ENCODE data around the gene CLCA4.

CLCA4 gene

DNA sequence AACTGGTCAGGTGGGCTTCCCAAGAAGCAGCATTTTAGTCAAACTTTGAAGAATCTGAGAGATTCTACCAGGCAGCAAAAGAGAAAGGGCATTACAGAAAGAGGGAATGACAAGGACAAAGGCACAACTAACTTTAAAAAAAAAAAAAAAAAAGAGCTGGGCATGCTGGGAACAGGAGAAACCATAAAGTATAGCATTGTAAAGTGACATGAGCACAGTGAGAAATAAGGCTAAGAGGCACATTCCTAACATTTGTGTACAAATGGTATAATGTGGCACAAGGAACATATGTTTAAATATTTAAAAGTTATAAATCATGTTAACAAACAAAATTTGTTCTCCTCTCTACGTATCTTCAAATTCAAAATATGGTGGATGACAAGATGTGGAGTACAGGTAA, 69.6 kb downstream of the CLCA4 start:
- Histone ChIP-seq H3K79me1 (ENCODE audit: low read length) (no peaks in the 10 kb centered on the region), H3K4me2 (ENCODE audit: low read length) (no peak overlapping the region), H3K14ac (ENCODE audit: low read length) (no peak overlapping the region), H3K9me3 (ENCODE audit: insufficient read depth, low read depth, low read length) (peaks cover 8% of the 10 kb centered on the region), H2AK5ac (ENCODE audit: low read length) (no peak overlapping the region), H4K12ac (ENCODE audit: low read depth, low read length) (no peak overlapping the region), H3K9ac (ENCODE audit: low read length) (no peak overlapping the region), H2AFZ (ENCODE audit: insufficient read depth, low read length, poor library complexity) (no peak overlapping the region), H3K4me1 (ENCODE audit: control insufficient read depth in 1 of 2, insufficient read depth in 2 of 2, low read length in 2 of 2) (peaks cover 2% of the 10 kb centered on the region in 2 experiments), H3K27ac (ENCODE audit: low read depth, low read length) (no peak overlapping the region), H3K4me3 (ENCODE audit: low read depth, low read length) (no peak overlapping the region), H2BK120ac (ENCODE audit: insufficient read depth, low read length, poor library complexity) (no peak overlapping the region), H3K18ac (ENCODE audit: low read length) (no peak overlapping the region), H3K23ac (ENCODE audit: low read length) (no peak overlapping the region), H3K36me3 (ENCODE audit: control insufficient read depth in 1 of 2, insufficient read depth in 2 of 2, low read length in 2 of 2) (no peaks in the 10 kb centered on the region), H3K79me2 (ENCODE audit: control insufficient read depth, insufficient read depth, low read length, poor library complexity) (no peaks in the 10 kb centered on the region), H3K27me3 (ENCODE audit: insufficient read depth, low read length) (no peaks in the 10 kb centered on the region), H2BK5ac (ENCODE audit: low read depth, low read length, poor library complexity) (no peak overlapping the region), H3K4ac (ENCODE audit: low read depth, low read length) (no peak overlapping the region), H2BK12ac (ENCODE audit: low read length) (no peak overlapping the region), H4K91ac (ENCODE audit: low read depth, low read length) (no peak overlapping the region), H4K8ac (ENCODE audit: low read depth, low read length) (no peak overlapping the region)
- DNase-seq: no peak
- WGBS (ENCODE audit: extremely low coverage, insufficient coverage, insufficient read length): no CpG with 5 or more reads among the region's 1 CpG

- Histone ChIP-seq H2AK5ac (ENCODE audit: low read length) (no peak overlapping the region), H2BK120ac (ENCODE audit: insufficient read depth, low read length, poor library complexity) (no peak overlapping the region), H3K4me1 (ENCODE audit: control insufficient read depth in 1 of 2, insufficient read depth in 2 of 2, low read length in 2 of 2) (peaks cover 2% of the 10 kb centered on the region in 2 experiments), H3K4me2 (ENCODE audit: low read length) (no peak overlapping the region), H3K36me3 (ENCODE audit: control insufficient read depth in 1 of 2, insufficient read depth in 2 of 2, low read length in 2 of 2) (no peaks in the 10 kb centered on the region), H3K23ac (ENCODE audit: low read length) (no peak overlapping the region), H3K79me1 (ENCODE audit: low read length) (no peaks in the 10 kb centered on the region), H3K9ac (ENCODE audit: low read length) (no peak overlapping the region), H3K27me3 (ENCODE audit: insufficient read depth, low read length) (no peaks in the 10 kb centered on the region), H4K8ac (ENCODE audit: low read depth, low read length) (no peak overlapping the region), H3K4me3 (ENCODE audit: low read depth, low read length) (no peak overlapping the region), H3K27ac (ENCODE audit: low read depth, low read length) (no peak overlapping the region), H2AFZ (ENCODE audit: insufficient read depth, low read length, poor library complexity) (no peak overlapping the region), H4K91ac (ENCODE audit: low read depth, low read length) (no peak overlapping the region), H3K18ac (ENCODE audit: low read length) (no peak overlapping the region), H3K14ac (ENCODE audit: low read length) (no peak overlapping the region), H2BK12ac (ENCODE audit: low read length) (no peak overlapping the region), H3K4ac (ENCODE audit: low read depth, low read length) (no peak overlapping the region), H3K9me3 (ENCODE audit: insufficient read depth, low read depth, low read length) (peaks cover 8% of the 10 kb centered on the region), H4K12ac (ENCODE audit: low read depth, low read length) (no peak overlapping the region), H2BK5ac (ENCODE audit: low read depth, low read length, poor library complexity) (no peak overlapping the region), H3K79me2 (ENCODE audit: control insufficient read depth, insufficient read depth, low read length, poor library complexity) (no peaks in the 10 kb centered on the region)
- DNase-seq: no peak
- no CpG with 5 or more reads among the region's 1 CpG for WGBS (ENCODE audit: extremely low coverage, insufficient coverage, insufficient read length)
Observed at GRCh38 chr1:86616871-86617270, 70.0 kb downstream of the CLCA4 start.

DNA sequence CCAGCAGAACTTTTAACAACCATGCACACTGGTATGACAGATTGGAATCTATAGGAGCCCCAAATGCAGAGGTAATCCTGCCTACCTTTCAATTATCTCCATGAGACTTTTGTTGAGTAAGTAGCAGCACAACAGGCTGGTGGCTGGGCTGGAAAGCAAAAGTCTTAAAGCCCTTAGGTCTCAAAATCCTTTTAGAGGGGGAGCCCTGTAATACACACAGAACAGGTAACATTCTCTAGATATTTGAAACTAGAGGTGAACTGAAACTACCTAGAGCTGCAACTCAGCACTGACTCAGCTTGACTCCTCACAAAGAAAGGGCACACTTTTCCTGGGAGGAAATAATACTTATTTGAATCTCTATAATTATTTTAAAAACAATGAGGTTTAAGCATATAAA, 71.5 kb downstream of the CLCA4 start:
- H3K27ac ChIP-seq (ENCODE audit: low read depth, low read length): no peak overlapping the region
- no peak overlapping the region for H2BK12ac ChIP-seq (ENCODE audit: low read length)
- no peak overlapping the region for H3K18ac ChIP-seq (ENCODE audit: low read length)
- no peak overlapping the region for H3K4me2 ChIP-seq (ENCODE audit: low read length)
- no peaks in the 10 kb centered on the region for H3K27me3 ChIP-seq (ENCODE audit: insufficient read depth, low read length)
- no peak overlapping the region for H2BK120ac ChIP-seq (ENCODE audit: insufficient read depth, low read length, poor library complexity)
- H3K4ac ChIP-seq (ENCODE audit: low read depth, low read length): no peak overlapping the region
- H4K12ac ChIP-seq (ENCODE audit: low read depth, low read length): no peak overlapping the region
- H2AK5ac ChIP-seq (ENCODE audit: low read length): no peak overlapping the region
- no peak overlapping the region for H4K91ac ChIP-seq (ENCODE audit: low read depth, low read length)
- H2BK5ac ChIP-seq (ENCODE audit: low read depth, low read length, poor library complexity): no peak overlapping the region
- no peak overlapping the region for H3K4me3 ChIP-seq (ENCODE audit: low read depth, low read length)
- DNase-seq: no peak
- peaks cover 8% of the 10 kb centered on the region for H3K9me3 ChIP-seq (ENCODE audit: insufficient read depth, low read depth, low read length)
- no peaks in the 10 kb centered on the region for H3K36me3 ChIP-seq (ENCODE audit: control insufficient read depth in 1 of 2, insufficient read depth in 2 of 2, low read length in 2 of 2)
- H3K23ac ChIP-seq (ENCODE audit: low read length): no peak overlapping the region
- H3K79me1 ChIP-seq (ENCODE audit: low read length): no peaks in the 10 kb centered on the region
- H3K14ac ChIP-seq (ENCODE audit: low read length): no peak overlapping the region
- peaks cover 2% of the 10 kb centered on the region in 2 experiments for H3K4me1 ChIP-seq (ENCODE audit: control insufficient read depth in 1 of 2, insufficient read depth in 2 of 2, low read length in 2 of 2)
- no peak overlapping the region for H4K8ac ChIP-seq (ENCODE audit: low read depth, low read length)
- no peak overlapping the region for H3K9ac ChIP-seq (ENCODE audit: low read length)
- H2AFZ ChIP-seq (ENCODE audit: insufficient read depth, low read length, poor library complexity): no peak overlapping the region
- H3K79me2 ChIP-seq (ENCODE audit: control insufficient read depth, insufficient read depth, low read length, poor library complexity): no peaks in the 10 kb centered on the region

DNA sequence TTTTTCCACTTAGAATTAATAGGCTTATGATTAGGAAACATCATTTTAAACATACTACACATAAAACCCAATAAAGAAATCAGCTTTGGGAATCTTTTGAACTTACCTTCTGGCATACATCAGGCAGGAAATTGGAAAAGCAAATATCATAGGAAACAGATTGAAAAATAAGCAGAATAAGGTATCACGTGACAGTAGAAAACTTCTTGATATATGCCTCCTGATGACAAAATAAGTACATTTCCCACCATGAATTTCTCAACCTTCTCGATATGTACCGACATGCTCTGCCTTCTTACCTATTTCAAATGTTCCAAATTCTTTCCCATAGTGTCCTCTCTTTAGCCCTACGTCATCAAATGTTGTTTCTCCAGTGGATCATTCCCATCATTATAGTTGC, 72.4 kb downstream of the CLCA4 start:
- H4K91ac ChIP-seq (ENCODE audit: low read depth, low read length): no peak overlapping the region
- no CpG with 5 or more reads among the region's 4 CpGs for WGBS (ENCODE audit: extremely low coverage, insufficient coverage, insufficient read length)
- no peak overlapping the region for H3K18ac ChIP-seq (ENCODE audit: low read length)
- H3K14ac ChIP-seq (ENCODE audit: low read length): no peak overlapping the region
- no peak overlapping the region for H2AK5ac ChIP-seq (ENCODE audit: low read length)
- no peaks in the 10 kb centered on the region for H3K79me1 ChIP-seq (ENCODE audit: low read length)
- H3K36me3 ChIP-seq (ENCODE audit: control insufficient read depth in 1 of 2, insufficient read depth in 2 of 2, low read length in 2 of 2): no peaks in the 10 kb centered on the region
- no peak overlapping the region for H2BK120ac ChIP-seq (ENCODE audit: insufficient read depth, low read length, poor library complexity)
- H4K12ac ChIP-seq (ENCODE audit: low read depth, low read length): no peak overlapping the region
- peaks cover under 1% of the 10 kb centered on the region for H3K9me3 ChIP-seq (ENCODE audit: insufficient read depth, low read depth, low read length)
- DNase-seq: peak in 1 of 2 donors; percentile 34
- H2BK12ac ChIP-seq (ENCODE audit: low read length): no peak overlapping the region
- H3K79me2 ChIP-seq (ENCODE audit: control insufficient read depth, insufficient read depth, low read length, poor library complexity): no peaks in the 10 kb centered on the region
- no peak overlapping the region for H3K23ac ChIP-seq (ENCODE audit: low read length)
- H4K8ac ChIP-seq (ENCODE audit: low read depth, low read length): no peak overlapping the region
- H3K27me3 ChIP-seq (ENCODE audit: insufficient read depth, low read length): no peaks in the 10 kb centered on the region
- peaks cover 2% of the 10 kb centered on the region in 2 experiments for H3K4me1 ChIP-seq (ENCODE audit: control insufficient read depth in 1 of 2, insufficient read depth in 2 of 2, low read length in 2 of 2)
- no peak overlapping the region for H2BK5ac ChIP-seq (ENCODE audit: low read depth, low read length, poor library complexity)
- no peak overlapping the region for H2AFZ ChIP-seq (ENCODE audit: insufficient read depth, low read length, poor library complexity)
- no peak overlapping the region for H3K4me2 ChIP-seq (ENCODE audit: low read length)
- no peak overlapping the region for H3K4ac ChIP-seq (ENCODE audit: low read depth, low read length)
- no peak overlapping the region for H3K9ac ChIP-seq (ENCODE audit: low read length)
- no peak overlapping the region for H3K4me3 ChIP-seq (ENCODE audit: low read depth, low read length)
- no peak overlapping the region for H3K27ac ChIP-seq (ENCODE audit: low read depth, low read length)

All from trophoblast cell (in vitro differentiated cells and primary cell).